Measurements from ENCODE around the gene PI4KA.

- TF ChIP-seq POLR2A (IDR thresholded peaks at IDR 0.05) (no peak), POLR2AphosphoS5 (IDR thresholded peaks at IDR 0.05) (no peak), EP300 (IDR thresholded peaks at IDR 0.05) (no peak), CTCF (IDR thresholded peaks at IDR 0.05) (no peak)
Observed at GRCh38 chr22:20840646-20841371, 17.8 kb downstream of the PI4KA start.

Measured in upper lobe of left lung (tissue), 4 donors.